PC-3 (cell line): ENCODE data around the gene TEX36. TPM values are rescaled to one million over a fixed set of nuclear protein-coding genes. Genes with fewer than 3 reads are reported as not detected.

Source experiments
- ATAC-seq: fragments of 200-7000 bp; cut with Tn5 transposase; 2 replicates; pipeline ENCODE4 v1.9.1; 2020; ENCODE audit warnings: mild to moderate bottlenecking, moderate library complexity
- BruUV-seq: library from RNA; stranded (reverse); fragments of 400-500 nt; replicated peaks from 2 replicates; lab custom pipeline; 2021; lab: Mats Ljungman, UMichigan
- CTCF ChIA-PET: fragments of 300-600 bp; sonication (Branson Sonifier 250); formaldehyde crosslinking; loops from one replicate; lab custom pipeline; 2022; ENCODE audit warnings: antibody characterized with exemption; lab: Charles Lee
- POLR2A ChIA-PET: fragments of 300-600 bp; sonication (Branson Sonifier 250); formaldehyde crosslinking; loops from one replicate; lab custom pipeline; 2022; ENCODE audit warnings: antibody characterized with exemption; ENCODE audit not compliant: unreplicated experiment; lab: Charles Lee
- DNase-seq: peaks from one replicate; pipeline ENCODE4 v3.0.0-alpha.2; 2015
- H2AFZ ChIP-seq: fragments of 300-600 bp; sonication (generic); 2 replicates; pipeline ENCODE4 v1.6.0; 2016; ENCODE audit warnings: antibody characterized with exemption, low read length
- H3F3A ChIP-seq: fragments of 300-600 bp; sonication (generic); one replicate; pipeline ENCODE4 v1.6.0; 2017; ENCODE audit warnings: antibody characterized with exemption, low read length, control low read depth, mild to moderate bottlenecking; ENCODE audit not compliant: unreplicated experiment
- H3K27ac ChIP-seq: fragments of 300-600 bp; sonication (generic); 2 replicates; pipeline ENCODE4 v1.5.1; 2016; ENCODE audit warnings: mild to moderate bottlenecking, low read length
- H3K27me3 ChIP-seq: fragments of 300-600 bp; sonication (generic); 2 replicates; pipeline ENCODE4 v1.6.1; 2016; ENCODE audit warnings: low read length, mixed read lengths
- H3K36me3 ChIP-seq: fragments of 300-600 bp; sonication (generic); 2 replicates; pipeline ENCODE4 v1.6.1; 2016; ENCODE audit warnings: low read depth, mixed run types, low read length, mixed read lengths
- H3K4me1 ChIP-seq: fragments of 300-600 bp; sonication (generic); 2 replicates; pipeline ENCODE4 v1.5.1; 2016; ENCODE audit warnings: low read length; ENCODE audit not compliant: insufficient read depth
- H3K4me2 ChIP-seq: fragments of 300-600 bp; sonication (generic); 2 replicates; pipeline ENCODE4 v1.6.0; 2016; ENCODE audit warnings: low read length
- H3K4me3 ChIP-seq: fragments of 300-600 bp; sonication (generic); 2 replicates; pipeline ENCODE4 v1.5.1; 2016; ENCODE audit warnings: mild to moderate bottlenecking, low read length, mixed read lengths
- H3K79me2 ChIP-seq: fragments of 300-600 bp; sonication (generic); 2 replicates; pipeline ENCODE4 v1.6.1; 2017; ENCODE audit warnings: low read length, mixed read lengths
- H3K9ac ChIP-seq: fragments of 300-600 bp; sonication (generic); 2 replicates; pipeline ENCODE4 v1.6.0; 2016; ENCODE audit warnings: mild to moderate bottlenecking, low read length
- H3K9me2 ChIP-seq: fragments of 300-600 bp; sonication (generic); replicated peaks from 2 replicates; pipeline ENCODE4 v1.6.1; 2016; ENCODE audit warnings: mixed run types, low read length, mixed read lengths
- H3K9me3 ChIP-seq: fragments of 300-600 bp; sonication (generic); 2 replicates; pipeline ENCODE4 v1.6.1; 2016; ENCODE audit warnings: low read length, mixed read lengths
- H4K20me1 ChIP-seq: fragments of 300-600 bp; sonication (generic); 2 replicates; pipeline ENCODE4 v1.6.1; 2016; ENCODE audit warnings: low read length, mixed read lengths
- EZH2 ChIP-seq: fragments of 300-600 bp; sonication (generic); IDR thresholded peaks from one replicate; pipeline ENCODE4 v1.6.1; 2017; ENCODE audit warnings: antibody characterized with exemption, mild to moderate bottlenecking, low read length; ENCODE audit not compliant: unreplicated experiment
- EZH2phosphoT487 ChIP-seq: fragments of 300-600 bp; sonication (generic); IDR thresholded peaks from 2 replicates; pipeline ENCODE4 v1.6.1; 2018; ENCODE audit warnings: mild to moderate bottlenecking, antibody characterized with exemption, low read length, borderline replicate concordance
- intact Hi-C: fragments of 100-400 bp; cut with micrococcal nuclease; formaldehyde crosslinking; loops from 2 replicates; pipeline ENCODE4 v1.9.0; 2023
- total RNA-seq: library from RNA; depleted of rRNA; stranded (reverse); fragments of >200 nt; gene quantifications from 2 replicates; pipeline ENCODE4 v1.2.3, GENCODE V29; 2014
- TF ChIP-seq, protein P1 (sequence below): fragments of 300-600 bp; sonication (generic); conservative IDR thresholded peaks from 2 replicates; pipeline ENCODE4 v1.5.1; 2017; ENCODE audit warnings: antibody characterized with exemption, low read depth, mild to moderate bottlenecking, low read length

Gene TEX36
- total RNA-seq, 1 experiment from 2014 or later = not detected

DNA sequence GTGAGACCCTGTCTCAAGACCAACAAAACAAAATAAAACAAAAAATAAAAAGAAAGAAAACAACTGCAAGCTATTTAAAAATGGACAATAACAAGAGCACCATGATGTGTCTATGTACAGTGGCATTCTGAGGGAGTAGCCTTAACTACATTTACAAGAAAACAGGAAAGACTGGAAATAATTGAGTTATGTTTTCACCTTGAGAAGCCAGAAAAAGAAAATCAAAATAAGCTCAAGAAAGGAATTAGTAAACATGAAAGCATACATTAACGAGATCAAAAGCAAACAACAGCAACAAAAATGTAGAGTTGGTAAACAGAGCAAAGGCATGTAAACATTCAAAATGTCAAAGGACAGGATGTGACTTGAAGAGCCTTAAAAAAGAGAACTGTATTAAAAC is 36.7 kb downstream of the TEX36 start:
- no peak overlapping the region for H3K4me3 ChIP-seq
- H3K27ac ChIP-seq = no peak overlapping the region
- TF ChIP-seq EZH2 (no peak), EZH2phosphoT487 (no peak)
- TF ChIP-seq, protein P1, sequence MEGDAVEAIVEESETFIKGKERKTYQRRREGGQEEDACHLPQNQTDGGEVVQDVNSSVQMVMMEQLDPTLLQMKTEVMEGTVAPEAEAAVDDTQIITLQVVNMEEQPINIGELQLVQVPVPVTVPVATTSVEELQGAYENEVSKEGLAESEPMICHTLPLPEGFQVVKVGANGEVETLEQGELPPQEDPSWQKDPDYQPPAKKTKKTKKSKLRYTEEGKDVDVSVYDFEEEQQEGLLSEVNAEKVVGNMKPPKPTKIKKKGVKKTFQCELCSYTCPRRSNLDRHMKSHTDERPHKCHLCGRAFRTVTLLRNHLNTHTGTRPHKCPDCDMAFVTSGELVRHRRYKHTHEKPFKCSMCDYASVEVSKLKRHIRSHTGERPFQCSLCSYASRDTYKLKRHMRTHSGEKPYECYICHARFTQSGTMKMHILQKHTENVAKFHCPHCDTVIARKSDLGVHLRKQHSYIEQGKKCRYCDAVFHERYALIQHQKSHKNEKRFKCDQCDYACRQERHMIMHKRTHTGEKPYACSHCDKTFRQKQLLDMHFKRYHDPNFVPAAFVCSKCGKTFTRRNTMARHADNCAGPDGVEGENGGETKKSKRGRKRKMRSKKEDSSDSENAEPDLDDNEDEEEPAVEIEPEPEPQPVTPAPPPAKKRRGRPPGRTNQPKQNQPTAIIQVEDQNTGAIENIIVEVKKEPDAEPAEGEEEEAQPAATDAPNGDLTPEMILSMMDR = no peak
- ChIA-PET POLR2A (no interaction called here), CTCF (no interaction called here)
- no peaks in the 10 kb centered on the region for H3K9me3 ChIP-seq
- H3K9me2 ChIP-seq = no peaks in the 10 kb centered on the region
- DNase-seq (no peak), ATAC-seq (no peak)
- no peaks in the 10 kb centered on the region for H3K4me1 ChIP-seq
- H3K27me3 ChIP-seq = peaks cover 7% of the 10 kb centered on the region; the same call in 1 of the 2 replicates
- no peak overlapping the region for H3K9ac ChIP-seq
- H3K4me2 ChIP-seq = no peak overlapping the region
- intact Hi-C loops = no loop called here
- H3K36me3 ChIP-seq = no peaks in the 10 kb centered on the region
- no peak overlapping the region for H2AFZ ChIP-seq
- no peaks in the 10 kb centered on the region for H4K20me1 ChIP-seq
- H3K79me2 ChIP-seq = no peaks in the 10 kb centered on the region
- H3F3A ChIP-seq = no peaks in the 10 kb centered on the region
- no TSS peak for BruUV-seq

DNA sequence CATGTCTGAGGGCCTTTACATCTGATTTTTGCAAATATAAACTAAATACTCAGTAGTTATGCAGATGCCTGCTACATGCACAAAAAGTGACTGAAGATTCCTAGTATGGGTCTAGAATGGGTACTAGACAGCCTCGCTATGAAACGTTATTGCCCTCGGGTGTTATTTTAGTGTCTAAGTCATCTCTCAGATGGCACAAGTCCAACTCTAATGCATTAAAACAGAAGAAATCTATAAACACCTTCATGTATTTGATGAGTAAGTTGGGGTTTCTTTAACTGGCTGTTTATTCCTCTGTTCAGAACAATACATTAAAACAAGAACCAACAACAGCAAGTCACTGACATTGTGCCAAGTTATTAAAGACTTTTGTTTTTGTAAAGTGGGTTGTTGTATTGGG is 41.6 kb downstream of the TEX36 start:
- ChIA-PET CTCF (no interaction called here), POLR2A (no interaction called here)
- Histone ChIP-seq H3K9me3 (no peaks in the 10 kb centered on the region), H3K27me3 (peaks cover 21% of the 10 kb centered on the region; the same call in 1 of the 2 replicates), H3K9me2 (no peaks in the 10 kb centered on the region), H3K4me1 (no peaks in the 10 kb centered on the region), H2AFZ (no peak overlapping the region), H4K20me1 (no peaks in the 10 kb centered on the region), H3K9ac (no peak overlapping the region), H3K27ac (no peak overlapping the region), H3K4me3 (no peak overlapping the region), H3K4me2 (no peak overlapping the region), H3K36me3 (no peaks in the 10 kb centered on the region), H3F3A (no peaks in the 10 kb centered on the region), H3K79me2 (no peaks in the 10 kb centered on the region)
- no TSS peak for BruUV-seq
- no peak for TF ChIP-seq EZH2phosphoT487
- no peak for TF ChIP-seq EZH2
- TF ChIP-seq, protein P1 = no peak
- peak; percentile 10 for DNase-seq
- ATAC-seq = no peak
- intact Hi-C loops = no loop called here

DNA sequence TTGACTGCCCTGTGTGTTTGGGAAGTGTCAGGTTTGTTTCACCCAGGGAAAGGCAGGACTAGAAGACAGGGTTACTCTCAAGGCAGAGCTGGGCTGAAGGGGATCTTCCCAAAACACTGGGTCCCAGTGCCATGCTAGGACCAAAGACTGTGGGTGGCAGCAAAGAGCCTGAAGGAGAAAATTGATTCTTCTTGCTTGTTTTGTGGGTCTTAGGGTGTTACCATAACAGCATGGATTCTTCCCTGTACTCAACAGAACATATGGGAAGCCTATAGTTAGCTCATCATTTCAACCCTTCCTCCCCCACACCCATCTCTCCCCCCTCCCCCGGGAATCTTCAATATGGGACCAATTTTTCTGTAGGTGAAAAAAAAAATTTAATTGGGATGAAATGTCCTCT is 42.3 kb downstream of the TEX36 start:
- Histone ChIP-seq H3K9me3 (no peaks in the 10 kb centered on the region), H3K4me1 (no peaks in the 10 kb centered on the region), H3K4me3 (no peak overlapping the region), H3K79me2 (no peaks in the 10 kb centered on the region), H2AFZ (no peak overlapping the region), H3K4me2 (no peak overlapping the region), H4K20me1 (no peaks in the 10 kb centered on the region), H3K27ac (no peak overlapping the region), H3K36me3 (no peaks in the 10 kb centered on the region), H3K27me3 (peaks cover 21% of the 10 kb centered on the region; the same call in 1 of the 2 replicates), H3K9me2 (no peaks in the 10 kb centered on the region), H3K9ac (no peak overlapping the region), H3F3A (no peaks in the 10 kb centered on the region)
- ATAC-seq (no peak), DNase-seq (no peak)
- CTCF ChIA-PET = no interaction called here
- no TSS peak for BruUV-seq
- TF ChIP-seq EZH2phosphoT487 = no peak
- no peak for TF ChIP-seq EZH2
- TF ChIP-seq, protein P1 = no peak
- POLR2A ChIA-PET = no interaction called here
- intact Hi-C loops = no loop called here
